Naive thymus-derived CD4-positive, alpha-beta T cell (primary cell): Measurements from ENCODE around the gene GIMAP6. TPM values are rescaled to one million over a fixed set of nuclear protein-coding genes. Genes with fewer than 3 reads are reported as not detected.
A peak's percentile ranks its signal among the peaks of the same experiment; 100 is the strongest.

ENCODE experiments used
- ATAC-seq: fragments of 150-1000 bp; cut with Tn5 transposase; 2 replicates; pipeline ENCODE4 v1.10.0; 2021; ENCODE audit warnings: mild to moderate bottlenecking, moderate library complexity
- CTCF ChIA-PET: fragments of 350-600 bp; sonication (Branson Sonifier 250); formaldehyde crosslinking; loops from one replicate; lab custom pipeline; 2021; ENCODE audit warnings: antibody characterized with exemption; lab: Charles Lee
- POLR2A ChIA-PET: fragments of 350-600 bp; sonication (Branson Sonifier 250); formaldehyde crosslinking; loops from one replicate; lab custom pipeline; 2021; ENCODE audit warnings: antibody characterized with exemption, inconsistent platforms; lab: Charles Lee
- DNase-seq, 9 donors: peaks; one replicate each; pipeline versions ENCODE4 v3.0.0 to v3.0.0-alpha.2; 2020 to 2022; ENCODE audit warnings: mixed read lengths in 1 of 9
- H3K27ac ChIP-seq: one replicate; pipeline ENCODE4 v1.7.0; 2013; ENCODE audit warnings: mild to moderate bottlenecking, low read depth, low read length, moderate library complexity
- H3K27me3 ChIP-seq, 2 donors: one replicate each; pipeline ENCODE4 v1.7.0; 2013; ENCODE audit warnings: low read length in 2 of 2, mild to moderate bottlenecking in 2 of 2, moderate library complexity in 2 of 2; ENCODE audit not compliant: control insufficient read depth in 2 of 2, insufficient read depth in 2 of 2
- H3K36me3 ChIP-seq, 3 experiments: 1 replicate in 2 of 3; 2 replicates in 1 of 3; pipeline ENCODE4 v1.7.0; 2013; ENCODE audit warnings: low read length in 3 of 3, mild to moderate bottlenecking in 3 of 3, moderate library complexity in 1 of 3; ENCODE audit not compliant: insufficient read depth in 3 of 3, control insufficient read depth in 2 of 3
- H3K4me1 ChIP-seq, 2 donors: one replicate each; pipeline ENCODE4 v1.7.0; 2013; ENCODE audit warnings: low read length in 2 of 2, mild to moderate bottlenecking in 2 of 2, moderate library complexity in 1 of 2; ENCODE audit not compliant: control insufficient read depth in 2 of 2, insufficient read depth in 2 of 2
- H3K4me3 ChIP-seq: 2 replicates; pipeline ENCODE4 v1.7.0; 2013; ENCODE audit warnings: mild to moderate bottlenecking, low read length
- H3K9me3 ChIP-seq, 3 experiments: 1 replicate in 2 of 3; 2 replicates in 1 of 3; pipeline ENCODE4 v1.7.0; 2013; ENCODE audit warnings: low read length in 3 of 3; ENCODE audit not compliant: control insufficient read depth in 2 of 3
- H3K27ac Mint-ChIP-seq, 9 donors: one replicate each; pipeline ENCODE4 v1.8.0; 2020 to 2022; ENCODE audit warnings: mixed read lengths in 9 of 9, mild to moderate bottlenecking in 8 of 9, moderate library complexity in 5 of 9, inconsistent platforms in 2 of 9
- H3K27me3 Mint-ChIP-seq, 5 donors: one replicate each; pipeline ENCODE4 v1.8.0; 2021 to 2022; ENCODE audit warnings: mixed read lengths in 5 of 5, mild to moderate bottlenecking in 1 of 5
- H3K36me3 Mint-ChIP-seq, 5 donors: one replicate each; pipeline ENCODE4 v1.8.0; 2020 to 2022; ENCODE audit warnings: mixed read lengths in 5 of 5, mild to moderate bottlenecking in 3 of 5, inconsistent platforms in 1 of 5
- H3K4me1 Mint-ChIP-seq, 7 donors: one replicate each; pipeline ENCODE4 v1.8.0; 2020 to 2022; ENCODE audit warnings: mixed read lengths in 7 of 7, mild to moderate bottlenecking in 3 of 7, inconsistent platforms in 1 of 7
- H3K4me3 Mint-ChIP-seq, 10 donors: one replicate each; pipeline ENCODE4 v1.8.0; 2020 to 2022; ENCODE audit warnings: mild to moderate bottlenecking in 10 of 10, mixed read lengths in 10 of 10, moderate library complexity in 6 of 10, inconsistent platforms in 2 of 10
- H3K9me3 Mint-ChIP-seq, 11 donors: one replicate each; pipeline ENCODE4 v1.8.0; 2020 to 2022; ENCODE audit warnings: mixed read lengths in 11 of 11, mild to moderate bottlenecking in 4 of 11, inconsistent platforms in 1 of 11, moderate library complexity in 1 of 11
- intact Hi-C, 2 donors: fragments of 100-400 bp; cut with micrococcal nuclease; formaldehyde crosslinking; loops; one replicate each; pipeline ENCODE4 v1.15.1; 2023
- polyA plus RNA-seq, 2 donors: library from polyadenylated mRNA; unstranded; fragments of 300-500 nt; fragmentation: Illumina TruSeq; gene quantifications; one replicate each; pipeline ENCODE4 v1.2.3, GENCODE V29; 2021
- total RNA-seq, 6 experiments: library from RNA in 5 of 6; stranded (reverse) in 5 of 6; gene quantifications; 1 replicate in 5 of 6; 2 replicates in 1 of 6; pipeline ENCODE4 v1.2.3 and lab custom pipeline; 2021 to 2026

GIMAP6 gene
- total and polyA plus RNA-seq, 7 experiments from 2014 or later = 40.3 to 188 (median 152) TPM

DNA sequence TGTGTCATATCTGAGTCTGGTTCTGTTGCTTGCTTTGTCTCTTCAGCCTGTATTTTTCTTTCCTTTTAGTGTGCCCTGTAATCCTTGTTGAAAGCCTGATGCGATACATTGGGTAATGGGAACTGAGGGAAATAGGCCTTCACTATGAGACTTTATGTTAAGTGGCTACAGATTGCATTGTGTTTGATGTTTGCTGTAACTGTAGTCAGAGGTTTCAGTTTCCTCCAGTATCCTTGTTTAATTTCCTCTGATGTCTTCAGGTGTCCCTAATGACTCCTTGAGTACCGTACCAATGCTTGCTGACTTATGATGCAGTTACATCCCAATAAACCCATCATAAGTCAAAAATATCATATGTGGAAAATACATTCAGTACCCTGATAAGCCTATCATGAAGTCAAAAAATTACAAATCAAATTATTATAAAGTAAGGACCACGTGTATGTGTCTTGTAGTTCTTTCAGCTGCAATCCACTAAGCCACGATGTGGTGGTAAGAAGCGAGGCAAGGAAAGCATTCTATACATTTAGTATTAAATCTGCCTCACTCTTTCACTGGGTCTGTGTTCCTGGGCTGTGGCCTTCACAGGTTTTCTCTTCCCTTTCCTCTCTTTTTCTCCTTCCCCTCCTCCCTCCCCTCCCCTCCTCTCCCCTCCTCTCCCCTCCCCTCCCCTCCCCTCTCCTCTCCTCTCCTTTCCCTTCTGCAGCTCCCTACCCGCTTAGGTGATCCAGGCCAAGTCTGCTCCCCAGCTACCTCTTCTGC lies 13.3 kb upstream of the GIMAP6 start:
- Mint-ChIP-seq H3K4me1 (peaks cover 31 to 91% (median 85%) of the 10 kb centered on the region in 7 donors), H3K27me3 (no peaks in the 10 kb centered on the region), H3K9me3 (peaks cover 0 to 89% (median 28%) of the 10 kb centered on the region in 11 donors), H3K36me3 (peaks cover 15 to 61% (median 35%) of the 10 kb centered on the region in 5 donors), H3K4me3 (peak overlapping the region in 9 of 10 donors; percentile 48 to 76 (median 71)), H3K27ac (peak overlapping the region; percentile 4 to 95 (median 87))
- H3K36me3 ChIP-seq = no peaks in the 10 kb centered on the region
- no peaks in the 10 kb centered on the region for H3K27me3 ChIP-seq
- CTCF ChIA-PET = no interaction called here
- DNase-seq (no peak), ATAC-seq (no peak)
- no peak overlapping the region for H3K4me3 ChIP-seq
- no peaks in the 10 kb centered on the region for H3K9me3 ChIP-seq
- intact Hi-C loops = loop anchor here in 1 of 2 donors (1.0 kb wide), 1 partner anchor 9 kb away; no protein-coding TSS in a partner anchor
- H3K4me1 ChIP-seq = peaks cover 22 to 61% of the 10 kb centered on the region in 2 donors
- H3K27ac ChIP-seq = no peak overlapping the region
- POLR2A ChIA-PET = interaction anchor here (1.0 to 5.7 kb wide), 7 partner anchors 12 to 77 kb away, joined by 3 to 29 read pairs (median 4); partner anchors contain the start of genes GIMAP2 and GIMAP6

DNA sequence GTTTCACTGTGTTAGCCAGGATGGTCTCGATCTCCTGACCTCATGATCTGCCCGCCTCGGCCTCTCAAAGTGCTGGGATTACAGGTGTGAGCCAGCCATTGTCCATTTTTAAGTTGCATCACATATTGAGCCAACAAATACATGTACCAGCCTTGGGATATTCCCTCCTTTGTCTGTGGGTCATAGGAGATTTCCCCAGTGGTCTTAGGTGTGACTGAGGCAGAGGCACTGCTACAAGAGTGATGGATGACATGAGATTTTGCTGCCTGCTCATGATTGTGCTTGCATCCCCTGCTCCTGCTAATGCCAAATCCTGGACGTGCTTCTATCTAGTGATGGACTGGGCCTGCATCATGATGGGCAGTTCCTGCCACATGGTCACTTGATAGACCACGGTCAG lies 10.7 kb upstream of the GIMAP6 start:
- no peak for DNase-seq
- Mint-ChIP-seq H3K4me1 (peaks cover 19 to 88% (median 74%) of the 10 kb centered on the region in 7 donors), H3K4me3 (peak overlapping the region in 1 of 10 donors; percentile 7), H3K36me3 (peaks cover 25 to 63% (median 42%) of the 10 kb centered on the region in 5 donors), H3K27me3 (no peaks in the 10 kb centered on the region), H3K27ac (peak overlapping the region in 4 of 9 donors; percentile 23 to 88 (median 54)), H3K9me3 (peaks cover 3 to 83% (median 38%) of the 10 kb centered on the region in 11 donors)
- Histone ChIP-seq H3K27me3 (no peaks in the 10 kb centered on the region), H3K9me3 (peaks cover 5 to 6% (median 5%) of the 10 kb centered on the region in 3 experiments), H3K4me1 (peaks cover 7 to 47% of the 10 kb centered on the region in 2 donors), H3K4me3 (no peak overlapping the region), H3K27ac (no peak overlapping the region), H3K36me3 (no peaks in the 10 kb centered on the region)
- CTCF ChIA-PET = no interaction called here
- intact Hi-C loops = no loop called here
- POLR2A ChIA-PET = no interaction called here
- no peak for ATAC-seq

DNA sequence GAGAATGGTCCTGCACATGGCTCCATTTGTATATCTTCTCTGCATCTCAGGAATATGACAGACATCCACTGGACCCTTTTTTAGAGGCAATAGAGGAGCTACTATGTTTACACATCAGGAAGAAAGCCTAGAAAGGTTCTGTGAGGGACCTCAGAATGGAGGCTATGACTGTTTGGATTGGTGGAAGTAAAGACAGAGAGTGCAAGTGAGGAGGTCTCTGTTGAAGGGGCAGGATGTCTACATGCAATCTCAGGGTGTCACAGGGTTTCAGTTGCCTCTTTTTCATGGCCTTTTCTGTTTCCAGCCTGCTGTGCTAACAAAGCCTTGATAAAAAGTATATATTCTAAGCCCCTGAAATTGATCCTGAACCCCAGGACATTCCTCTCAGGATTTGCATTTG lies 9.7 kb upstream of the GIMAP6 start:
- no peak overlapping the region for H3K4me3 ChIP-seq
- intact Hi-C loops = no loop called here
- Mint-ChIP-seq H3K4me1 (peaks cover 16 to 88% (median 76%) of the 10 kb centered on the region in 7 donors), H3K27ac (peak overlapping the region in 5 of 9 donors; percentile 36 to 83 (median 51)), H3K9me3 (peaks cover 14 to 87% (median 44%) of the 10 kb centered on the region in 11 donors), H3K27me3 (no peaks in the 10 kb centered on the region), H3K36me3 (peaks cover 32 to 66% (median 52%) of the 10 kb centered on the region in 5 donors), H3K4me3 (peak overlapping the region in 3 of 10 donors; percentile 7 to 34 (median 15))
- peaks cover 0 to 38% of the 10 kb centered on the region in 2 donors for H3K4me1 ChIP-seq
- H3K27me3 ChIP-seq = no peaks in the 10 kb centered on the region
- ATAC-seq (no peak), DNase-seq (no peak)
- peaks cover 5 to 12% (median 6%) of the 10 kb centered on the region in 3 experiments for H3K9me3 ChIP-seq
- no peaks in the 10 kb centered on the region for H3K36me3 ChIP-seq
- POLR2A ChIA-PET = interaction anchor here (0.6 to 2.1 kb wide), 10 partner anchors 9 to 115 kb away, joined by 3 to 9 read pairs (median 4); partner anchors contain the start of genes GIMAP1 and GIMAP6
- CTCF ChIA-PET = interaction anchor here (0.6 kb wide), 1 partner anchor 10 kb away, joined by 5 read pairs; the partner anchor contains the start of gene GIMAP6
- H3K27ac ChIP-seq = no peak overlapping the region

DNA sequence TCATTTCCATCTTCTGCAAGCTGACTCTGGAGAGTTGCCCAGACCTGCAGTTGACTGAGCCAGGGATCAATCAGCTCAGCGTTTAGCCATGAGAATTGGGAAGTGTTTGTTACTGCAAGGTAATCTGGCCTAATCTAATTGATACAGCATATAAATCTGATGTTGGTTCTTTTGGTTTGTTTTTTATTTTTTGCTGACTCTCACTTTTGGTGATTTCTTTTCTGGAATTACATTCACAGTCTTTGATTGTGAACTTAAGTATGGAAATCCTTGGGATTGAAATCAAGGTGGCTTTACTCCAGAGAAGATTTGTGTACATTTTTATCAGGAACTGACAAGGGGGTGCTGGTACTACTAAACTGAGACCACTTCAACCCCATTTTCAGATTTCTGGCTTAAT lies 1.7 kb upstream of the GIMAP6 start:
- peaks cover 18 to 63% (median 35%) of the 10 kb centered on the region in 11 donors for H3K9me3 Mint-ChIP-seq
- Histone ChIP-seq H3K9me3 (peaks cover 5 to 11% (median 6%) of the 10 kb centered on the region in 3 experiments), H3K27ac (peak overlapping the region; percentile 62), H3K27me3 (no peaks in the 10 kb centered on the region), H3K4me3 (peak overlapping the region; percentile 30), H3K36me3 (peaks cover under 1 to 16% (median 4%) of the 10 kb centered on the region in 3 experiments), H3K4me1 (peaks cover 31 to 37% of the 10 kb centered on the region in 2 donors)
- peak overlapping the region; percentile 35 to 97 (median 74) for H3K4me3 Mint-ChIP-seq
- ChIA-PET POLR2A (interaction anchor here (0.6 to 18.5 kb wide), 13 partner anchors 8 to 118 kb away, joined by 3 to 327 read pairs (median 14); partner anchors contain the start of genes GIMAP1, GIMAP2, GIMAP4 and GIMAP5), CTCF (interaction anchor here (0.7 to 3.1 kb wide), 3 partner anchors 42 to 189 kb away, joined by 3 to 16 read pairs (median 4); partner anchors contain the start of gene GIMAP4)
- H3K36me3 Mint-ChIP-seq = peaks cover 39 to 84% (median 50%) of the 10 kb centered on the region in 5 donors
- H3K4me1 Mint-ChIP-seq = peaks cover 43 to 92% (median 80%) of the 10 kb centered on the region in 7 donors
- ATAC-seq (no peak), DNase-seq (no peak)
- intact Hi-C loops = loop anchor here (2.0 to 5.0 kb wide), 4 partner anchors 51 to 111 kb away; partner anchors contain the start of genes GIMAP5 (in 2 of the 2) and GIMAP2 (in 1 of the 2)
- H3K27me3 Mint-ChIP-seq = no peaks in the 10 kb centered on the region
- peak overlapping the region; percentile 80 to 99 (median 93) for H3K27ac Mint-ChIP-seq

DNA sequence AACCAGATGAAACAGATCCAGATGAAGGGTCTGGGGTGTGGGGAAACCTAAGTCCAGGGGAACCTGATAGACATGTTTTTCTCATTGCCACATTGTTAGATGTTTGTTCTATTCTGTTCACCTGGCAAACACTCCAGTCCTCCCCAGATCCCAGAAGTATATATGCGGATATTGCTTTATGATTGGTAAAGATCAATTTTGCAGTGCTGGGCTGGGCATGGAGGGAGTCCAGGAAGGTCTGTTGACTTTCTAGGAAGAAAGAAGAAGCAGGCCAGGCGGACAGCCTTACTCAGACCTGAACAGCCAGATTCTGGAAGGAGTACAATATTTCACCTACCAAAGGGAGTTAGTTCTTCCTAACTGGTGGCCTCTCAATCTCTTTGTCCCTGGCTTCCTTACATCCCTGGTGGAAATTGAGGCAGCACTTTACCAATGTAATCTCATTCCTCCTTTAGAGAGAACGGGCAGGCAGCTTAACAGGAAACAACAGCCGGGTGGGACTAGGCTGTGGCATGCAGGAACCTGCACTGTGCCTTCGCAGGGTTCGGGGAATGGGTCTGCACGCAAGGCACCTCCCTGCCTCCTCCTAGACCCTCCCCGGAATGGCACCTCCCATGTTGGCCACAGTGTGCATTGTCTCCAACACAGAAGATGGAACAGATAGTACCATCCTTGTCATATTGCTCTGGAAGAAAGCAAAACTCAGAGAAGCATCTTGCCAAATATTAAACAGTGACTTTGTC lies 930 bp downstream of the GIMAP6 start:
- ChIA-PET CTCF (interaction anchor here (1.0 to 3.1 kb wide), 12 partner anchors 11 to 148 kb away, joined by 3 to 16 read pairs (median 4); partner anchors contain the start of genes GIMAP1, GIMAP2, GIMAP4 and GIMAP7), POLR2A (interaction anchor here (0.6 to 18.5 kb wide), 50 partner anchors 8 to 187 kb away, joined by 3 to 327 read pairs (median 7); partner anchors contain the start of genes GIMAP1, GIMAP2, GIMAP4 and GIMAP5)
- Histone ChIP-seq H3K36me3 (peaks cover 18 to 43% (median 23%) of the 10 kb centered on the region in 3 experiments), H3K4me1 (peaks cover 56 to 59% of the 10 kb centered on the region in 2 donors), H3K27ac (peak overlapping the region; percentile 74), H3K27me3 (no peaks in the 10 kb centered on the region), H3K4me3 (peak overlapping the region; percentile 66), H3K9me3 (peaks cover 0 to 30% (median 12%) of the 10 kb centered on the region in 3 experiments)
- Mint-ChIP-seq H3K9me3 (peaks cover 3 to 63% (median 30%) of the 10 kb centered on the region in 11 donors), H3K27ac (peak overlapping the region; percentile 89 to 99 (median 95)), H3K27me3 (no peaks in the 10 kb centered on the region), H3K4me3 (peak overlapping the region; percentile 89 to 99 (median 95)), H3K4me1 (peaks cover 53 to 92% (median 84%) of the 10 kb centered on the region in 7 donors), H3K36me3 (peaks cover 34 to 84% (median 56%) of the 10 kb centered on the region in 5 donors)
- intact Hi-C loops = loop anchor here (1.0 to 5.0 kb wide), 12 partner anchors 10 to 183 kb away; partner anchors contain the start of genes GIMAP2 (in 1 of the 2) and GIMAP5 (in 1 of the 2)
- peak in 8 of 9 donors; percentile 30 to 72 (median 50) for DNase-seq
- ATAC-seq = peak; percentile 82
